Heart right ventricle (tissue), 16 donors: Measurements from ENCODE around the gene CENPT. TPM values are rescaled to one million over a fixed set of nuclear protein-coding genes. Genes with fewer than 3 reads are reported as not detected.
A peak's percentile ranks its signal among the peaks of the same experiment; 100 is the strongest.

Source experiments
- ATAC-seq, 8 donors: fragments of 200-7000 bp; cut with Tn5 transposase; one replicate each; pipeline ENCODE4 v1.9.1; 2020; ENCODE audit warnings: mild to moderate bottlenecking in 8 of 8, moderate library complexity in 8 of 8, moderate number of reproducible peaks in 1 of 8
- DNase-seq, 2 donors: peaks; one replicate each; pipeline ENCODE4 v3.0.0-alpha.2; 2020
- H3K27ac ChIP-seq, 10 donors: fragments of 200-600 bp; sonication (generic) in 2 of 10; one replicate each; pipeline versions ENCODE4 v1.5.0 to v1.8.0; 2020 to 2022; ENCODE audit warnings: mild to moderate bottlenecking in 3 of 10
- H3K27me3 ChIP-seq, 7 donors: fragments of 200-600 bp; one replicate each; pipeline ENCODE4 v1.8.0; 2021 to 2022; ENCODE audit warnings: mild to moderate bottlenecking in 2 of 7
- H3K36me3 ChIP-seq, 9 donors: fragments of 200-600 bp; sonication (generic) in 1 of 9; one replicate each; pipeline versions ENCODE4 v1.5.0 to v1.8.0; 2020 to 2022; ENCODE audit warnings: mild to moderate bottlenecking in 2 of 9
- H3K4me1 ChIP-seq, 9 donors: fragments of 200-600 bp; sonication (generic) in 1 of 9; one replicate each; pipeline versions ENCODE4 v1.5.0 to v1.8.0; 2020 to 2022; ENCODE audit warnings: mild to moderate bottlenecking in 4 of 9
- H3K4me3 ChIP-seq, 10 donors: fragments of 200-600 bp; sonication (generic) in 2 of 10; one replicate each; pipeline versions ENCODE4 v1.5.0 to v1.8.0; 2020 to 2022; ENCODE audit warnings: mild to moderate bottlenecking in 7 of 10, moderate library complexity in 2 of 10
- H3K9me3 ChIP-seq, 11 donors: fragments of 200-600 bp in 10 of 11; sonication (generic) in 2 of 11; one replicate each; pipeline versions ENCODE4 v1.5.0 to v1.8.0; 2013 to 2022; ENCODE audit warnings: mild to moderate bottlenecking in 2 of 11, control low read depth in 1 of 11, moderate library complexity in 1 of 11
- WGBS, 2 donors: extraction: QIAGEN DNeasy Blood & Tissue Kit; methylation state at CpG; one replicate each; pipeline ENCODE4 v1.1.7; 2013; ENCODE audit warnings: inconsistent platforms in 1 of 2; 5-methylcytosine and 5-hydroxymethylcytosine counted together
- intact Hi-C, 10 donors: fragments of 100-400 bp; cut with DNase I; formaldehyde crosslinking; loops; one replicate each; pipeline versions ENCODE4 v1.11.1 to v1.14.2; 2022
- polyA plus RNA-seq, 2 donors: library from polyadenylated mRNA; stranded (reverse); fragments of 200-250 nt; gene quantifications; one replicate each; pipeline ENCODE4 v1.2.3, GENCODE V29; 2013
- total RNA-seq, 10 donors: library from RNA; stranded (reverse); fragmentation: NEBNext Ultra II Directional in 3 of 10; extraction: Animal tissue kit (Norgen Biotek cat#: 25700) in 3 of 10; gene quantifications; one replicate each; pipeline versions ENCODE4 v1.2.1 to v1.2.4, GENCODE V29; 2021 to 2023
- TF ChIP-seq, protein P1 (sequence below), 9 donors: fragments of 200-600 bp; sonication (generic) in 2 of 9; IDR thresholded peaks; one replicate each; pipeline versions ENCODE4 v1.5.0 to v1.8.0; 2021 to 2022; ENCODE audit warnings: antibody characterized with exemption in 9 of 9, mild to moderate bottlenecking in 5 of 9, moderate library complexity in 1 of 9
- donor health status: Arrhythmogenic right ventricular cardiomyopathy.
- donor health status: ischemic (EF 13 %, LVEDD 7.1; RV severe dilation, severe dysfunction).
- donor health status: healthy with polysubstance abuse.
- donor health status: DM: no; HTN: yes; CAD: no.
- donor health status: DM: no; HTN: no; CAD: no.
- donor health status: ischemic (EF 25% LVEDD 6.9; RV normal size, moderate dysfunction).
- donor health status: ischemic (EF 25% LVEDD 5.7; RV mildly dilated, moderate dysfunction).
- donor health status: healthy.
- donor health status: DM: yes; HTN: yes; CAD: no.
- donor health status: Ischemic cardiomyopathy.
- donor health status: ischemic (EF 35%, LVEDD 5.7; RV mildly dilated, moderate dysfunction).
- donor health status: nonischemic (EF 11% LVEDD 7.7; RV severe dilation, severe dysfunction).
- donor health status: DM: yes; HTN: yes; CAD: no.
- donor health status: PGD.
- donor health status: ischemic (EF 29% LVEDD 5.4; RV normal size, mild dysfunction).
- donor health status: nonischemic (EF 23%, LVEDD 6.1; RV moderate dilation, normal function).

Gene CENPT
- total and polyA plus RNA-seq, 12 donors, result 16.1 to 63.3 (median 19.8) TPM

DNA sequence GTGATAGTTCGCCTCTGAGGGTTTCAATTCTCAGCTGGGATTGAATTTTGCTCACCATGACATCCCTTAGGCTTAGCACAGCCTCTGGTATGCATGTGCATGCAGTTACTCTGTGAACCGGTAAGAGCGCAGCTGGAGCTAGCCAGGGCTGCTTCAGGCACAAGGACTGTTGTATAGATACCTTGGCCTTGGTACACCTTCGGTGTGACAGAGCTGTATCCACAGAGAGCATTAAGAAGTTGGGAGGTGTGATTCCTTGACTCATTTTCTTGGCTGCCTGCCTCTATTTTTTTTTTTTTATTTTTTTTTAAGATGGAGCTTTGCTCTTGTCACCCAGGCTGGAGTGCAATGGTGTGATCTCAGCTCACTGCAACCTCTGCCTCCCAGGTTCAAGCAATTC lies 3.0 kb downstream of the CENPT start:
- TF ChIP-seq, protein P1, sequence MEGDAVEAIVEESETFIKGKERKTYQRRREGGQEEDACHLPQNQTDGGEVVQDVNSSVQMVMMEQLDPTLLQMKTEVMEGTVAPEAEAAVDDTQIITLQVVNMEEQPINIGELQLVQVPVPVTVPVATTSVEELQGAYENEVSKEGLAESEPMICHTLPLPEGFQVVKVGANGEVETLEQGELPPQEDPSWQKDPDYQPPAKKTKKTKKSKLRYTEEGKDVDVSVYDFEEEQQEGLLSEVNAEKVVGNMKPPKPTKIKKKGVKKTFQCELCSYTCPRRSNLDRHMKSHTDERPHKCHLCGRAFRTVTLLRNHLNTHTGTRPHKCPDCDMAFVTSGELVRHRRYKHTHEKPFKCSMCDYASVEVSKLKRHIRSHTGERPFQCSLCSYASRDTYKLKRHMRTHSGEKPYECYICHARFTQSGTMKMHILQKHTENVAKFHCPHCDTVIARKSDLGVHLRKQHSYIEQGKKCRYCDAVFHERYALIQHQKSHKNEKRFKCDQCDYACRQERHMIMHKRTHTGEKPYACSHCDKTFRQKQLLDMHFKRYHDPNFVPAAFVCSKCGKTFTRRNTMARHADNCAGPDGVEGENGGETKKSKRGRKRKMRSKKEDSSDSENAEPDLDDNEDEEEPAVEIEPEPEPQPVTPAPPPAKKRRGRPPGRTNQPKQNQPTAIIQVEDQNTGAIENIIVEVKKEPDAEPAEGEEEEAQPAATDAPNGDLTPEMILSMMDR (IDR thresholded peaks at IDR 0.05), result peak in 1 of 9 donors; percentile 6
- Histone ChIP-seq H3K4me1 (peaks cover 21 to 68% (median 60%) of the 10 kb centered on the region in 9 donors), H3K27me3 (no peaks in the 10 kb centered on the region), H3K4me3 (peak overlapping the region in 4 of 10 donors; percentile 89 to 96 (median 94)), H3K9me3 (no peaks in the 10 kb centered on the region), H3K36me3 (no peaks in the 10 kb centered on the region), H3K27ac (peak overlapping the region in 7 of 10 donors; percentile 0 to 100 (median 97))
- ATAC-seq, result no peak
- 62 to 65% methylated on average over 4 of the region's 4 CpGs for WGBS, 2 donors
- DNase-seq, result no peak
- intact Hi-C loops, result loop anchor here in 5 of 10 donors (5.0 to 10.0 kb wide), 6 partner anchors 33 to 320 kb away; partner anchors contain the start of genes RANBP10 (in 2 of the 5), TSNAXIP1 (in 2 of the 5), CTCF (in 1 of the 5) and PSKH1 (in 1 of the 5)

DNA sequence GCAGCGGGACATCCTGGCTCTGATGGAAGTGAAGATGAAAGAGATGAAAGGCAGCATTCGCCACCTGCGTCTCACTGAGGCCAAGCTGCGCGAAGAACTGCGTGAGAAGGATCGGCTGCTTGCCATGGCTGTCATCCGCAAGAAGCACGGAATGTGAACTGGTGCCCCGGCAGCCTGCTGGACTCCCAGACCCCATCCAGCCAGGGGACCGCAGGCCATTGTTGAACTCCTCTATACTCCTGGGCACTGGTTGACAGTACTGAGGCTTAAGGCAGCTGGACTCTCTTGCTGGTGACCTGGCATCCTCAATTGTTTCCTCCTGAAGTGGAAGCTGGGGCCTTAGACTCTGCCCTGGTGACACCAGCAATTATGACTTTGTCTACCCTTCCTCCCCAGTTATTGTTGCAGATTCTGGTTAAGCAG lies 4.1 kb downstream of the CENPT start:
- Histone ChIP-seq H3K36me3 (no peaks in the 10 kb centered on the region), H3K4me3 (peak overlapping the region; percentile 57 to 96 (median 89)), H3K27me3 (no peaks in the 10 kb centered on the region), H3K27ac (peak overlapping the region in 9 of 10 donors; percentile 96 to 100 (median 100)), H3K9me3 (no peaks in the 10 kb centered on the region), H3K4me1 (peaks cover 20 to 57% (median 52%) of the 10 kb centered on the region in 9 donors)
- intact Hi-C loops, result loop anchor here in 5 of 10 donors (2.0 to 10.0 kb wide), 7 partner anchors 29 to 319 kb away; partner anchors contain the start of genes RANBP10 (in 2 of the 5), TSNAXIP1 (in 2 of the 5), CTCF (in 1 of the 5) and EDC4 (in 1 of the 5)
- 7 to 11% methylated on average over 11 of the region's 11 CpGs for WGBS, 2 donors
- TF ChIP-seq, protein P1 (IDR thresholded peaks at IDR 0.05), result no peak
- DNase-seq (no peak), ATAC-seq (no peak)

DNA sequence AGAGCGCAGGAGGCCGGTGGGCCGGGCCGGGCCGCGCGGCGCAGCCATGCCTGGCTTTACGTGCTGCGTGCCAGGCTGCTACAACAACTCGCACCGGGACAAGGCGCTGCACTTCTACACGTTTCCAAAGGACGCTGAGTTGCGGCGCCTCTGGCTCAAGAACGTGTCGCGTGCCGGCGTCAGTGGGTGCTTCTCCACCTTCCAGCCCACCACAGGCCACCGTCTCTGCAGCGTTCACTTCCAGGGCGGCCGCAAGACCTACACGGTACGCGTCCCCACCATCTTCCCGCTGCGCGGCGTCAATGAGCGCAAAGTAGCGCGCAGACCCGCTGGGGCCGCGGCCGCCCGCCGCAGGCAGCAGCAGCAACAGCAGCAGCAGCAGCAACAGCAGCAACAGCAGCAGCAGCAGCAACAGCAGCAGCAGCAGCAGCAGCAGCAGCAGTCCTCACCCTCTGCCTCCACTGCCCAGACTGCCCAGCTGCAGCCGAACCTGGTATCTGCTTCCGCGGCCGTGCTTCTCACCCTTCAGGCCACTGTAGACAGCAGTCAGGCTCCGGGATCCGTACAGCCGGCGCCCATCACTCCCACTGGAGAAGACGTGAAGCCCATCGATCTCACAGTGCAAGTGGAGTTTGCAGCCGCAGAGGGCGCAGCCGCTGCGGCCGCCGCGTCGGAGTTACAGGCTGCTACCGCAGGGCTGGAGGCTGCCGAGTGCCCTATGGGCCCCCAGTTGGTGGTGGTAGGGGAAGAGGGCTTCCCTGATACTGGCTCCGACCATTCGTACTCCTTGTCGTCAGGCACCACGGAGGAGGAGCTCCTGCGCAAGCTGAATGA lies 4.8 kb downstream of the CENPT start:
- no peaks in the 10 kb centered on the region for H3K36me3 ChIP-seq
- intact Hi-C loops, result loop anchor here in 5 of 10 donors (2.0 to 10.0 kb wide), 7 partner anchors 30 to 318 kb away; partner anchors contain the start of genes RANBP10 (in 2 of the 5), TSNAXIP1 (in 2 of the 5), CTCF (in 1 of the 5) and EDC4 (in 1 of the 5)
- peak overlapping the region; percentile 96 to 100 (median 100) for H3K27ac ChIP-seq
- ATAC-seq (peak in 6 of 8 donors; percentile 0 to 23 (median 4)), DNase-seq (peak; percentile 51 to 67)
- TF ChIP-seq, protein P1 (IDR thresholded peaks at IDR 0.05), result peak in 6 of 9 donors; percentile 10 to 47 (median 36)
- WGBS, 2 donors, result 0% methylated on average over 55 to 67 of the region's 67 CpGs
- peak overlapping the region; percentile 57 to 96 (median 89) for H3K4me3 ChIP-seq
- H3K4me1 ChIP-seq, result peaks cover 17 to 51% (median 45%) of the 10 kb centered on the region in 9 donors
- H3K9me3 ChIP-seq, result no peaks in the 10 kb centered on the region
- H3K27me3 ChIP-seq, result no peaks in the 10 kb centered on the region
